Measurements from ENCODE around the gene RESF1.
A peak's percentile ranks its signal among the peaks of the same experiment; 100 is the strongest.

RESF1 gene

GRCh38 chr12:31959161-31959700, at the start of gene RESF1:
RESF1 (plus strand) TSS chr12:31959415; CDS start chr12:31980956, 21,541 bp downstream.
- DNase-seq (ENCODE audit: low read depth) = peak; percentile 87
- peak within 1 kb of the TSS; percentile 82 for H3K4me3 ChIP-seq (ENCODE audit: low read depth, low read length)
- TF ChIP-seq, protein P1, sequence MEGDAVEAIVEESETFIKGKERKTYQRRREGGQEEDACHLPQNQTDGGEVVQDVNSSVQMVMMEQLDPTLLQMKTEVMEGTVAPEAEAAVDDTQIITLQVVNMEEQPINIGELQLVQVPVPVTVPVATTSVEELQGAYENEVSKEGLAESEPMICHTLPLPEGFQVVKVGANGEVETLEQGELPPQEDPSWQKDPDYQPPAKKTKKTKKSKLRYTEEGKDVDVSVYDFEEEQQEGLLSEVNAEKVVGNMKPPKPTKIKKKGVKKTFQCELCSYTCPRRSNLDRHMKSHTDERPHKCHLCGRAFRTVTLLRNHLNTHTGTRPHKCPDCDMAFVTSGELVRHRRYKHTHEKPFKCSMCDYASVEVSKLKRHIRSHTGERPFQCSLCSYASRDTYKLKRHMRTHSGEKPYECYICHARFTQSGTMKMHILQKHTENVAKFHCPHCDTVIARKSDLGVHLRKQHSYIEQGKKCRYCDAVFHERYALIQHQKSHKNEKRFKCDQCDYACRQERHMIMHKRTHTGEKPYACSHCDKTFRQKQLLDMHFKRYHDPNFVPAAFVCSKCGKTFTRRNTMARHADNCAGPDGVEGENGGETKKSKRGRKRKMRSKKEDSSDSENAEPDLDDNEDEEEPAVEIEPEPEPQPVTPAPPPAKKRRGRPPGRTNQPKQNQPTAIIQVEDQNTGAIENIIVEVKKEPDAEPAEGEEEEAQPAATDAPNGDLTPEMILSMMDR (conservative IDR thresholded peaks at IDR 0.05; ENCODE audit: low read depth, low read length) = no peak

DNA sequence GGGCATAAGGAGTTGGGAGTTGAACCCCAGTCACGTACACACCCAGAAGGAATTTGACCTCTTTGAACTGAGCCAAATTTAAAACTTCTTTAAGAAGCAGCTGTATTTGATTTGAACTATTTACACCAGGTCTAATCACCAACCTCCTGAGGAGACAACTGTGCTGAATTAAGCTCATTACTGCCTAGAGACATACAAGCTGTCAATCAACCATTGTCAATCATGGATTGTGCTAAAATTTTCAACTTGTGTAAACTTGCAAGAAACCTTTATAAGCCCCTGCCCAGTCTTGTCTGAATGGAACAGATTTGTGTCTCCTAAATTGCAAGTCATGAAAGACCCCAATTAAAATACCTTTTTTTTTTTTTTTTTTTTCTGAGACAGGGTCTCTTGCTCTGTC, 44.3 kb upstream of the RESF1 start:
- no peak overlapping the region for H3K4me3 ChIP-seq (ENCODE audit: low read depth, low read length)
- DNase-seq (ENCODE audit: low read depth) = no peak
- TF ChIP-seq, protein P1 (conservative IDR thresholded peaks at IDR 0.05; ENCODE audit: low read depth, low read length) = no peak

DNA sequence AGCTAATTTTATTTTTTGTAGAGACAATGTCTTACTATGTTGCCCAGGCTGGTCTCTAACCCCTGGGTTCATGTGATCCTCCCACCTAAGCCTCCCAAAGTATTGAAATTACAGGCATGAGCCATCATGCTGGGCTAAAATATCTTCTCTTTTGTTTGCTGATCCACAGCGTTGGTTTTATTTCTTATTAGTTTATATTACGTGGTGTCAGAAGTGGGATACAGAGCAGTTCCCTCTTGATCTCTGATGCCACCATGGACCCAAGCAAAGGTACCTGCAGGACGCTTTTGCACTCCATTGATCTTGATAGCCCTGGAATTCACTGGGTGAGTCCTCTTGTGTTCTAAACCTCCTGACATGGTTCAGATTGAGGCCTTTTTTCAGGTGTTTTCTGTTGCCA, 43.8 kb upstream of the RESF1 start:
- TF ChIP-seq, protein P1 (conservative IDR thresholded peaks at IDR 0.05; ENCODE audit: low read depth, low read length) = no peak
- no peak for DNase-seq (ENCODE audit: low read depth)
- H3K4me3 ChIP-seq (ENCODE audit: low read depth, low read length) = no peak overlapping the region

GRCh38 chr12:31922341-31923062, 36.7 kb upstream of the RESF1 start:
- no peak overlapping the region for H3K4me3 ChIP-seq (ENCODE audit: low read depth, low read length)
- peak; percentile 54 for DNase-seq (ENCODE audit: low read depth)
- TF ChIP-seq, protein P1 (conservative IDR thresholded peaks at IDR 0.05; ENCODE audit: low read depth, low read length) = no peak

DNA sequence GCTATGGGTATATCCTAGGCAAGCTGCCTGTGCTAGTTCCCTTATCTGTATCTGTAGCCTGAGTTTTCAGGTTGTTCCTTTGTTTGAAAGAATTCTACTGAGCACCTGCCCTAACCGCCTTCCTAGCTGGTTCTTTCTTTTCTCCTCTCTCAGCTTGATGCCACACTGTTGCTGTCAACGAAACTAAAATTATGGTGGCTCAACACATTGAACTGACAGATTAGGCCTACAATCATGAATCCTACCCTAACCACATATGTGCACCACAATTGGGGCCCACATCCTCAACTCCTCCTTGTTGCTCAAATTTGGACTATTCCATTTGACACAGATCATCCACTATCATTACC, 36.2 kb upstream of the RESF1 start:
- no peak overlapping the region for H3K4me3 ChIP-seq (ENCODE audit: low read depth, low read length)
- TF ChIP-seq, protein P1 (conservative IDR thresholded peaks at IDR 0.05; ENCODE audit: low read depth, low read length) = no peak
- DNase-seq (ENCODE audit: low read depth) = no peak

GRCh38 chr12:31928246-31929026, 30.8 kb upstream of the RESF1 start:
- TF ChIP-seq, protein P1 (conservative IDR thresholded peaks at IDR 0.05; ENCODE audit: low read depth, low read length) = no peak
- DNase-seq (ENCODE audit: low read depth) = peak; percentile 11
- no peak overlapping the region for H3K4me3 ChIP-seq (ENCODE audit: low read depth, low read length)

All from choroid plexus epithelial cell (primary cell).